ENCODE data around the gene RELB. TPM values are rescaled to one million over a fixed set of nuclear protein-coding genes. Genes with fewer than 3 reads are reported as not detected.

The RELB gene
- total and polyA plus RNA-seq, 12 donors, result 2.0 to 39.1 (median 12.0) TPM

GRCh38 chr19:45058622-45059159 is 57.4 kb downstream of the RELB start:
- 83 to 86% (median 85%) methylated on average over 14 of the region's 14 CpGs for WGBS, 4 donors
- H3K4me1 ChIP-seq (replicated peaks in 1 of 2), result no peaks in the 10 kb centered on the region
- H3K36me3 ChIP-seq (replicated peaks in 1 of 2), result peaks cover 0 to 96% of the 10 kb centered on the region in 2 donors
- intact Hi-C loops (cut with DNase I), result loop anchor here in 1 of 2 donors (10.0 kb wide), 1 partner anchor 94 kb away; no protein-coding TSS in a partner anchor
- no peak overlapping the region for H3K27ac ChIP-seq
- no peaks in the 10 kb centered on the region for H3K27me3 ChIP-seq
- no peak for DNase-seq
- H3K9me3 ChIP-seq (replicated peaks in 1 of 3), result no peaks in the 10 kb centered on the region
- TF ChIP-seq POLR2A (IDR thresholded peaks at IDR 0.05), result no peak
- no peak for TF ChIP-seq CTCF (IDR thresholded peaks at IDR 0.05)
- no peak overlapping the region for H3K4me3 ChIP-seq

- H3K4me3 ChIP-seq, result no peak overlapping the region
- no peak overlapping the region for H3K27ac ChIP-seq
- peak; percentile 75 to 93 (median 85) for DNase-seq
- no peaks in the 10 kb centered on the region for H3K4me1 ChIP-seq (replicated peaks in 1 of 2)
- intact Hi-C loops (cut with DNase I), result loop anchor here in 1 of 2 donors (10.0 kb wide), 1 partner anchor 95 kb away; no protein-coding TSS in a partner anchor
- no peaks in the 10 kb centered on the region for H3K27me3 ChIP-seq
- peaks cover 0 to 96% of the 10 kb centered on the region in 2 donors for H3K36me3 ChIP-seq (replicated peaks in 1 of 2)
- WGBS, 4 donors, result 53 to 77% (median 60%) methylated on average over 10 to 16 of the region's 16 CpGs
- no peaks in the 10 kb centered on the region for H3K9me3 ChIP-seq (replicated peaks in 1 of 3)
- TF ChIP-seq CTCF (IDR thresholded peaks at IDR 0.05) (peak; percentile 85 to 96 (median 88)), POLR2A (IDR thresholded peaks at IDR 0.05) (no peak)
Measured at GRCh38 chr19:45059258-45059965, 58.1 kb downstream of the RELB start.

- no peak overlapping the region for H3K4me3 ChIP-seq
- no peaks in the 10 kb centered on the region for H3K27me3 ChIP-seq
- peaks cover 0 to 91% of the 10 kb centered on the region in 2 donors for H3K36me3 ChIP-seq (replicated peaks in 1 of 2)
- H3K9me3 ChIP-seq (replicated peaks in 1 of 3), result no peaks in the 10 kb centered on the region
- no peaks in the 10 kb centered on the region for H3K4me1 ChIP-seq (replicated peaks in 1 of 2)
- intact Hi-C loops (cut with DNase I), result loop anchor here in 1 of 2 donors (5.0 to 10.0 kb wide), 2 partner anchors 80 to 157 kb away; partner anchors contain the start of gene APOE
- TF ChIP-seq POLR2A (IDR thresholded peaks at IDR 0.05), result no peak
- no peak for TF ChIP-seq CTCF (IDR thresholded peaks at IDR 0.05)
- H3K27ac ChIP-seq, result no peak overlapping the region
- WGBS, 4 donors, result 89 to 95% (median 92%) methylated on average over 4 of the region's 4 CpGs
- no peak for DNase-seq
Measured at GRCh38 chr19:45061965-45062364, 60.7 kb downstream of the RELB start.

All from adrenal gland (tissue), 12 donors.